Subcutaneous adipose tissue (tissue), 4 donors: ENCODE data around the gene OSBPL6. TPM values are rescaled to one million over a fixed set of nuclear protein-coding genes. Genes with fewer than 3 reads are reported as not detected.

Experiments used
- total RNA-seq, 4 donors: library from RNA; depleted of rRNA; stranded (reverse); fragments of >200 nt; gene quantifications; one replicate each; pipeline ENCODE4 v1.1.0, GENCODE V29; 2016
- TF ChIP-seq, protein P1 (sequence below): fragments of 450-650 bp; IDR thresholded peaks from one replicate; pipeline ENCODE4 v1.5.1; 2016; ENCODE audit warnings: low read depth, mild to moderate bottlenecking, control low read depth, antibody characterized with exemption, moderate library complexity

Gene OSBPL6
- total RNA-seq, 4 donors from 2014 or later, result 0.68 to 2.1 (median 1.7) TPM

DNA sequence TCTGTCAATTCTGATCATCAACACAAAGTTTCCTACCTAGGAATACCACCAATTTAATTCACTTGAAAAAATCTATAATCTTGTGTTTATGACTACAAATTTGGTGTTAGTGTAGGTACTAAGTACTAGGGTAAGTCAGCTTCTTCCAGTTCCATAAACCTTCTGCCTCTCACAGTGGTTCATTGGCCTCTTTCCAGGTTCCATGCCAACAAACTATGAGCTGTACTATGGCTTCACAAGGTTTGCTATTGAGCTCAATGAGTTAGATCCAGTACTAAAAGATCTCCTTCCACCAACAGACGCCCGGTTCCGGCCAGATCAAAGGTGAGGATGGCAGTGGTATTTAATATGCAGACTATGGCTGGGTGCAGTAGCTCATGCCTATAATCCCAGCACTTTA lies 197.9 kb downstream of the OSBPL6 start:
- TF ChIP-seq, protein P1, sequence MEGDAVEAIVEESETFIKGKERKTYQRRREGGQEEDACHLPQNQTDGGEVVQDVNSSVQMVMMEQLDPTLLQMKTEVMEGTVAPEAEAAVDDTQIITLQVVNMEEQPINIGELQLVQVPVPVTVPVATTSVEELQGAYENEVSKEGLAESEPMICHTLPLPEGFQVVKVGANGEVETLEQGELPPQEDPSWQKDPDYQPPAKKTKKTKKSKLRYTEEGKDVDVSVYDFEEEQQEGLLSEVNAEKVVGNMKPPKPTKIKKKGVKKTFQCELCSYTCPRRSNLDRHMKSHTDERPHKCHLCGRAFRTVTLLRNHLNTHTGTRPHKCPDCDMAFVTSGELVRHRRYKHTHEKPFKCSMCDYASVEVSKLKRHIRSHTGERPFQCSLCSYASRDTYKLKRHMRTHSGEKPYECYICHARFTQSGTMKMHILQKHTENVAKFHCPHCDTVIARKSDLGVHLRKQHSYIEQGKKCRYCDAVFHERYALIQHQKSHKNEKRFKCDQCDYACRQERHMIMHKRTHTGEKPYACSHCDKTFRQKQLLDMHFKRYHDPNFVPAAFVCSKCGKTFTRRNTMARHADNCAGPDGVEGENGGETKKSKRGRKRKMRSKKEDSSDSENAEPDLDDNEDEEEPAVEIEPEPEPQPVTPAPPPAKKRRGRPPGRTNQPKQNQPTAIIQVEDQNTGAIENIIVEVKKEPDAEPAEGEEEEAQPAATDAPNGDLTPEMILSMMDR, result no peak

DNA sequence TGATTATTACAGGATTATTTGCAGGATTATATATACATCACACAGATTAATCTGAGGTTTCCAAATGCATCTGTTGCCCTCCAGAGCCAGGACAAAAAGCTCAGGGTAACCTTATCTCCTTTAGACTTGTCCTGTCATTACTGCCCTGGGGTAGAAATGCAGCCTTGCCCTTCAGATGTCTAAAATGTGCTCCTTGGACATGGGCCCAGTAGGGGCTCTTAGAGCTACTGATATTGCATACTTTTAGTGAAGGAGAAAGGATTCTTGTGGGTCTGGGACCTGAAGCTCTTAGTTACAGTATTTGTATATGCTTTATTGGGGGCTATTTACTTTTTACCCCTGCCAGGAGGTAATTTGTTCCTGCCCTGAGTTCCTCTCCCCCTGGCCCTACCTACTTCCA lies 200.5 kb downstream of the OSBPL6 start:
- TF ChIP-seq, protein P1, result no peak

DNA sequence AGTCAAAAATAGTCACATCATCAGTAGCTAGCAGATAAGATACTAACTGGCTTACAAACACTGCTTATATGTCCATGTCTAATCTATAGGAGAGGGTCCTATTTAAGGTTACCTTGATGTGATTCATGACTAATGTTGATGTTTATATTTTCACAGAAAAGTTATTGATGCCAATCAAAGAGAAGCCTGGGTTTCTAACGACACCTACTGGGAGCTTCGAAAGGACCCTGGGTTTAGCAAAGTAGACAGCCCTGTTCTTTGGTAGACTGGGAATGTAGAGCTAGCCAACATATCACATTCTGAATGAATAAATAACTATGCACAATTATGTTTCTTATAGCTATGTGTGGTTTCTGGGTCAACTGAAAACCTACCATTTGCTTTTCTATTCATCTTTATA lies 201.0 kb downstream of the OSBPL6 start:
- TF ChIP-seq, protein P1, result no peak

DNA sequence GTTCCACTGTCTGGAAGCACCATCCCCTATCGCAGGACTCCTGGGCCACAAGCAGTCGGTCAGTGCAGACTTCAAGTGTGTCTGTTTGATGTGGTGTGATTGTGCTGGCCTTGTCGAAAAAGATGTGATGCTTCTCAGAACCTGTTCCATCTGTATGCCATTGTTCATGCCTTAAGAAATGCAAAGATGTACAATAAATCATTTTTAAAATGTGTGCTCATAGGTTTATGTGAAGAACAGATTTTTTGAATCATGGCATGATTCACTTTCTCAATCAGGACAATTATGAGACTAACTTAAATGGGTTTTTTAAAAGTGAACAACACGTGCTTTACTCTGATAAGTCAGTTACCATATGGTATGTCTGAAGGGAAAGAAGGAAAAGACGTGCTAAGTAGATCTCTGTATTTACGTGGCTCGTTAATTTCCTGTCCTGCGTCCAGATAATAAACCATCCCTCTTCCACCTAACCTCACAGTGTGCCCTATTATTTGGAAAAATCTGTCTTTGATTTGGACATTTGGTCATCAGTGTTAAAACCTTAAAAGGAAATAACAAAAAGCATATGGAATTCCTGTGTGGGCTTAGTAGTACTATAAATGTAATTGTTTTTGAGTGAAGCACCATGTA lies 201.7 kb downstream of the OSBPL6 start:
- TF ChIP-seq, protein P1, result no peak

DNA sequence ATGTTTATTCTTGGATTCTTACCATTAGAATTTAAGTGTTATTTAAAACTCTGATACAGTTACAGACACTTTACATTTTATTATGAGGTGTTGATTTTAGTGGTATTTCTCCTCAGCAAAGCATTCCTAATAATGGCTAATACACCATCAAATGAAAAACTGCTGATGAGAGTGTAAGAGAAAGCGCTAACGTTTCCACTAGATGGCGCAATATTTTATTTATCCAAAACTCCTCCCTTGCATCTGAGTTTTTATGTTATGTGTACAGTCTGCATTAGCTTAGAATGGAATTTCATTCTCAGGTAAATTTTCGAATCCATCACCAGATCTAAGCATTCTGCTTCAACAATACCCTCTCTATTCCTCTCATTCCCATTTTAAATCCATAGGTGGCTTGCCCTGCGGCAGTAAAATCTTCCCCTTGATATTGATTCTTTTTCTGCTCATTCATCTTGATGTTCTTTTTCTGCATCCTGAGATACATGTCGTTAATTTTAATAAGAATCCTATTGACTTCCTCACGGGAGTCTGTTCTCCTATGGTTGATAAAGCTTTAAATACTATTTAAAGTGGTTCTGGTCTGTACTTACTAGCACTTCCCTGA lies 202.8 kb downstream of the OSBPL6 start:
- TF ChIP-seq, protein P1, result no peak

DNA sequence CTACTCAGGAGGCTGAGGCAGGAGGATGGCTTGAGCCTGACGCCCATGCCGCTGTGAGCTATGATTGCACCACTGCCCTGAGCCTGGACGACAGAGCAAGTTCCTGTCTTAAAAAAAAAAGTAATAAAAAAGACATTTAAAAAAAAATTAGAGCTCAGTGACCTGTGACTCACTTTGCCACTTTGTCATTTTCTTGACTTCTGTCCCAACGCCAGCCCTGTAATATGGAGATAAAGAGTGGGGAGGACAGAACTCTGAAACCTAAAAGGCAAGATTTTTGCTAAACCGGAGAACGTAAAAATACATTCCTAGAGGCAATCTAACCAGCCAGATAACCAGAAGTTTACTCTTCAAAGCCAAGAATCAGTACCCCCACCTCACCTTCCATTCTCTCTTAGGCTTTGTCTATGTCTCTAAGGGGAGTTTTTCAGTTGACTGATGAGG lies 207.7 kb downstream of the OSBPL6 start:
- TF ChIP-seq, protein P1, result no peak

DNA sequence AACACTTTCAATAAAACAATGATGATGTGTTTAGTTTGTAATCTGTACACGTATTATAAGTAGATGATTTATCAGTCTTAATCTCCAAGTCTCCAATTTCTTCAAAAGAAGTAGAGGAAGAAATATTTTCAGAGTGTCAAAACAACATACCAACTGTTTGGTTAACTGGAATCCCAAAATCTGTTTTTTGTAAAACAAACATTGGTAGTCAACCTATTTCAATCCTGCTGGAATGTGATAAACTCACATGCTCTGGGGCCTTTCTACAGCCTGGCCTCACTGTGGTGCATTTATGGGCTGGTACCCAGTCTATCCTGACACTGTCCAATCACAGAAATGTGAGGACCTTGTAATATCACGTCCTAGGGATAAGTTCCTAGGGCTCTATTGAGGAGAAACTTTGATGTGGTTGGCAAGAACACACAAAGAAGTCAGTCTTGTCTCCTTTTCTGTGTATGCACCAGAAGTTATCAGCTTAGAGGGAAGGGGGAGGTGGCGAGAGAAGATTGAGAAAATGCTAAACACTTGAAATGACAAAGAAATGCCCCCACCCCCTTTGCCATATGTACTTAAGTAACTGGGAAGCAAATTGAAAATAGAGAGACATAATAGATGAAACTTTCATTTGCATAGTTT lies 209.5 kb downstream of the OSBPL6 start:
- TF ChIP-seq, protein P1, result no peak
